PFSK-1 (cell line): ENCODE results near the gene NFIB.

ENCODE experiments used
- POLR2AphosphoS5 ChIP-seq: IDR thresholded peaks from 2 replicates; pipeline ENCODE4 v1.6.1; 2012; ENCODE audit warnings: low read depth, mild to moderate bottlenecking, control low read depth, low read length, moderate library complexity
- SIN3A ChIP-seq: IDR thresholded peaks from 2 replicates; pipeline ENCODE4 v1.6.1; 2012; ENCODE audit warnings: mild to moderate bottlenecking, low read length, moderate library complexity, borderline replicate concordance; ENCODE audit not compliant: insufficient read depth
- TAF1 ChIP-seq: IDR thresholded peaks from 2 replicates; pipeline ENCODE4 v1.6.1; 2012; ENCODE audit warnings: low read length, control low read depth, borderline replicate concordance; ENCODE audit not compliant: insufficient read depth

DNA sequence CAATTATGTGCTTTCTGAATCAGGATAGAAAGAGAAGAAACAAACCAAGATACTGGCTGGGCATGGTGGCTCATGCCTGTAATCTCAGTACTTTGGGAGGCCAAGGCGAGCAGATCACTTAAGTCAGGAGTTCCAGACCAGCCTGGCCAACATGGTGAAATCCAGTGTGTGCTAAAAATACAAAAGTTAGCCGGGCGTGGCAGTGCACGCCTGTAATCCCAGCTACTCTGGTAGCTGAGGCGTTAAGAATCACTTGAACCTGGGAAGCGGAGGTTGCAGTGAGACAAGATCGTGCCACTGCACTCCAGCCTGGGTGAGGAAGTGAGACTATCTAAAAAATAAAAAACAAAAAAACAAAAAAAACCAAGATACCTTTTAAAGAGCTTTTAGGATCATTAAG is 214.2 kb downstream of the NFIB start:
- TF ChIP-seq SIN3A = no peak
- TF ChIP-seq TAF1 = no peak
- TF ChIP-seq POLR2AphosphoS5 = no peak
